GM19397 (cell line): ENCODE results near the gene GRM1.

ENCODE experiments used
- ATAC-seq: cut with Tn5 transposase; IDR thresholded peaks from one replicate; pipeline ENCODE4 v1.9.1; 2021; ENCODE audit warnings: mild to moderate bottlenecking, moderate library complexity; ENCODE audit not compliant: unreplicated experiment

GRM1 gene

GRCh38 chr6:146434732-146435390 lies 406.0 kb downstream of the GRM1 start:
- ATAC-seq: no peak

- no peak for ATAC-seq
Observed at GRCh38 chr6:146441907-146442306, 413.0 kb downstream of the GRM1 start.

GRCh38 chr6:146444189-146444588 lies 415.3 kb downstream of the GRM1 start:
- no peak for ATAC-seq

GRCh38 chr6:146445233-146445632 lies 416.4 kb downstream of the GRM1 start:
- ATAC-seq: no peak

- no peak for ATAC-seq
Observed at GRCh38 chr6:146456886-146457285, 428.0 kb downstream of the GRM1 start.

GRCh38 chr6:146460941-146461340 lies 432.1 kb downstream of the GRM1 start:
- no peak for ATAC-seq

GRCh38 chr6:146470091-146470770 lies 441.4 kb downstream of the GRM1 start:
- ATAC-seq: no peak

GRCh38 chr6:146472918-146473317 lies 444.1 kb downstream of the GRM1 start:
- ATAC-seq: no peak

- no peak for ATAC-seq
Observed at GRCh38 chr6:146481527-146481926, 452.7 kb downstream of the GRM1 start.

- ATAC-seq: no peak
Observed at GRCh38 chr6:146484411-146484810, 455.5 kb downstream of the GRM1 start.
